CD8-positive, alpha-beta memory T cell (primary cell): Measurements from ENCODE around the gene KRT5. TPM values are rescaled to one million over a fixed set of nuclear protein-coding genes. Genes with fewer than 3 reads are reported as not detected.
A peak's percentile ranks its signal among the peaks of the same experiment; 100 is the strongest.

Experiments
- CTCF ChIA-PET: fragments of 350-600 bp; sonication (Branson Sonifier 250); formaldehyde crosslinking; loops from one replicate; lab custom pipeline; 2021; ENCODE audit warnings: antibody characterized with exemption; lab: Charles Lee
- POLR2A ChIA-PET: fragments of 350-600 bp; sonication (Branson Sonifier 250); formaldehyde crosslinking; loops from one replicate; lab custom pipeline; 2021; ENCODE audit warnings: antibody characterized with exemption; lab: Charles Lee
- DNase-seq, 5 donors: peaks; one replicate each; pipeline versions ENCODE4 v3.0.0 to v3.0.0-alpha.2; 2020 to 2022; ENCODE audit warnings: mixed read lengths in 1 of 5
- H3K27ac ChIP-seq: one replicate; pipeline ENCODE4 v1.7.0; 2013; ENCODE audit warnings: low read depth, mild to moderate bottlenecking, low read length, moderate library complexity
- H3K27me3 ChIP-seq: 2 replicates; pipeline ENCODE4 v1.7.0; 2013; ENCODE audit warnings: low read length, mild to moderate bottlenecking; ENCODE audit not compliant: insufficient read depth, poor library complexity, severe bottlenecking
- H3K36me3 ChIP-seq: 2 replicates; pipeline ENCODE4 v1.7.0; 2013; ENCODE audit warnings: mild to moderate bottlenecking, low read length, moderate library complexity; ENCODE audit not compliant: insufficient read depth
- H3K4me1 ChIP-seq: 2 replicates; pipeline ENCODE4 v1.7.0; 2013; ENCODE audit warnings: mild to moderate bottlenecking, low read length, moderate library complexity; ENCODE audit not compliant: insufficient read depth
- H3K4me3 ChIP-seq: 2 replicates; pipeline ENCODE4 v1.7.0; 2013; ENCODE audit warnings: mild to moderate bottlenecking, low read length
- H3K9me3 ChIP-seq: 2 replicates; pipeline ENCODE4 v1.7.0; 2013; ENCODE audit warnings: mild to moderate bottlenecking, low read length
- H3K27ac Mint-ChIP-seq, 8 donors: one replicate each; pipeline ENCODE4 v1.8.0; 2020 to 2021; ENCODE audit warnings: mixed read lengths in 8 of 8, mild to moderate bottlenecking in 6 of 8, inconsistent platforms in 3 of 8, moderate library complexity in 3 of 8
- H3K27me3 Mint-ChIP-seq, 2 donors: one replicate each; pipeline ENCODE4 v1.8.0; 2020 to 2021; ENCODE audit warnings: mixed read lengths in 2 of 2, mild to moderate bottlenecking in 1 of 2, moderate library complexity in 1 of 2
- H3K36me3 Mint-ChIP-seq, 3 donors: one replicate each; pipeline ENCODE4 v1.8.0; 2020 to 2021; ENCODE audit warnings: mixed read lengths in 3 of 3, inconsistent platforms in 1 of 3, mild to moderate bottlenecking in 1 of 3
- H3K4me1 Mint-ChIP-seq, 3 donors: one replicate each; pipeline ENCODE4 v1.8.0; 2020 to 2021; ENCODE audit warnings: mixed read lengths in 3 of 3, inconsistent platforms in 1 of 3, mild to moderate bottlenecking in 1 of 3
- H3K4me3 Mint-ChIP-seq, 7 donors: one replicate each; pipeline ENCODE4 v1.8.0; 2020 to 2021; ENCODE audit warnings: mixed read lengths in 7 of 7, mild to moderate bottlenecking in 6 of 7, moderate library complexity in 4 of 7, inconsistent platforms in 2 of 7
- H3K9me3 Mint-ChIP-seq, 5 donors: one replicate each; pipeline ENCODE4 v1.8.0; 2020 to 2022; ENCODE audit warnings: mixed read lengths in 5 of 5, mild to moderate bottlenecking in 3 of 5, moderate library complexity in 2 of 5, inconsistent platforms in 1 of 5
- polyA plus RNA-seq: library from polyadenylated mRNA; unstranded; fragments of 300-500 nt; fragmentation: Illumina TruSeq; gene quantifications from one replicate; pipeline ENCODE4 v1.2.3, GENCODE V29; 2021
- total RNA-seq, 2 experiments: library from RNA; stranded (reverse); gene quantifications; one replicate each; pipeline ENCODE4 v1.2.3, GENCODE V29; 2021

Gene KRT5
- total and polyA plus RNA-seq, 3 experiments from 2014 or later, result not detected

DNA sequence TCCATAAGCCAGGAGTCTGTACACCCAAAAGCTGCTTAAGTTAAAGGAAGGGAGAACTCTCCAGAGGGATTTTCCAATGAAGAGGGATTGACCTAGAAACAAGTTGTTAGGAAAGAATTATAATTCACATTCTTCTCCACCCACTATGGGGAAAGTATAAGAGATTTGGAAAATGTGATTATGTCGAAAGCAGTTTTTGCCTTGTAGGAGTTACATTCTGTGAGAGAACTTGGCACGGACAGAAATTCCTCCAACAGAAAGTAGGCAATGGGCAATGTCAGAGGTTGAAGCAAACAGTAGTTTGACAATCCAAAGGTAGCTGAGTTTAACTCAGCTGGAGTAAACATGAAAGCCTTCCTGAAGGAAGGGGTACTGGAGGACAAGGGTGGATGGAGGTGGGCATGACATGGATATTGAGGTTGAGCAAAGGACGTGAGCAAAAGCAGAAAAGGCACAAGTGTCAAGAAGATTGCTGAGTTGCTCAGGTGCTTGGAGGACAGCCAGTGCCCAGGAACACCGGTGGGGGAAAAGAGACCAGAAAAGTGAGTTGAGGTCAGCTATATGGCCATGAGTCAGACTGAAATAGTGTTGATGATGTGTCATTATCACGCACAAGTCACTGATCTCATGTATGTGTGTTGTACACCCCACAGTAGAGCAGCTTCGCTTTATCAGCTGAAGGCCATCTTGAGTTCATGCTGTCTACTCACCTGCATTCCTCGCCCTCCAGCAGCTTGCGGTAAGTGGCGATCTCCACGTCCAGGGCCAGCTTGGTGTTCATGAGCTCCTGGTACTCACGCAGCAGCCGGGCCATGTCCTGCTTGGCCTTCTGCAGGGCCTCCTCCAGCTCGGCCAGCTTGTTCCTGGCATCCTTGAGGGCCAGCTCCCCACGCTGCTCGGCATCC, 4.0 kb downstream of the KRT5 start:
- ChIA-PET CTCF (interaction anchor here (1.4 kb wide), 1 partner anchor 363 kb away, joined by 3 read pairs; no protein-coding TSS in a partner anchor), POLR2A (no interaction called here)
- H3K27ac Mint-ChIP-seq, result no peak overlapping the region
- Histone ChIP-seq H3K36me3 (no peaks in the 10 kb centered on the region), H3K27ac (no peak overlapping the region), H3K4me3 (no peak overlapping the region), H3K4me1 (no peaks in the 10 kb centered on the region), H3K27me3 (peaks cover 5% of the 10 kb centered on the region), H3K9me3 (no peaks in the 10 kb centered on the region)
- peaks cover 0 to 3% (median 0%) of the 10 kb centered on the region in 3 donors for H3K36me3 Mint-ChIP-seq
- peaks cover 0 to 6% (median 6%) of the 10 kb centered on the region in 5 donors for H3K9me3 Mint-ChIP-seq
- H3K4me3 Mint-ChIP-seq, result no peak overlapping the region
- H3K27me3 Mint-ChIP-seq, result peaks cover 12 to 40% of the 10 kb centered on the region in 2 donors
- no peaks in the 10 kb centered on the region for H3K4me1 Mint-ChIP-seq
- no peak for DNase-seq

DNA sequence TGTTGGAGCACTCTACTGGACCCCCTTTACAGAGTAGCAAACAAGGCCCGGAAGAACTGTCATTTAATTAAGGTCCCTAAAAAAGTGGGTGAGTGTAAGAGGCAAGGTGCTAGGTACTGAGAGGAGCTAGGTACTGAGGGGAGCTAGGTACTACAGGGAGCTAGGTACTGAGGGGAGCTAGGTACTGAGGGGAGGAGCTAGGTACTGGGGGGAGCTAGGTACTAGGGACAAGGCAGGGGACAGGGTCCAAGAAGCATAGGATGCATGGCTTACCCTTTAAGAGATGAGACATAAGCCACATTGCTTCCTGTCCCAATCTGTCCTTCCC, 4.9 kb downstream of the KRT5 start:
- Mint-ChIP-seq H3K27ac (peak overlapping the region in 1 of 8 donors; percentile 9), H3K36me3 (peaks cover 0 to 5% (median 0%) of the 10 kb centered on the region in 3 donors), H3K27me3 (peaks cover 16 to 45% of the 10 kb centered on the region in 2 donors), H3K4me1 (no peaks in the 10 kb centered on the region), H3K9me3 (peaks cover 0 to 10% (median 7%) of the 10 kb centered on the region in 5 donors), H3K4me3 (no peak overlapping the region)
- H3K9me3 ChIP-seq, result no peaks in the 10 kb centered on the region
- no peaks in the 10 kb centered on the region for H3K36me3 ChIP-seq
- ChIA-PET CTCF (no interaction called here), POLR2A (no interaction called here)
- no peak overlapping the region for H3K4me3 ChIP-seq
- no peak for DNase-seq
- peaks cover 5% of the 10 kb centered on the region for H3K27me3 ChIP-seq
- H3K27ac ChIP-seq, result no peak overlapping the region
- no peaks in the 10 kb centered on the region for H3K4me1 ChIP-seq

DNA sequence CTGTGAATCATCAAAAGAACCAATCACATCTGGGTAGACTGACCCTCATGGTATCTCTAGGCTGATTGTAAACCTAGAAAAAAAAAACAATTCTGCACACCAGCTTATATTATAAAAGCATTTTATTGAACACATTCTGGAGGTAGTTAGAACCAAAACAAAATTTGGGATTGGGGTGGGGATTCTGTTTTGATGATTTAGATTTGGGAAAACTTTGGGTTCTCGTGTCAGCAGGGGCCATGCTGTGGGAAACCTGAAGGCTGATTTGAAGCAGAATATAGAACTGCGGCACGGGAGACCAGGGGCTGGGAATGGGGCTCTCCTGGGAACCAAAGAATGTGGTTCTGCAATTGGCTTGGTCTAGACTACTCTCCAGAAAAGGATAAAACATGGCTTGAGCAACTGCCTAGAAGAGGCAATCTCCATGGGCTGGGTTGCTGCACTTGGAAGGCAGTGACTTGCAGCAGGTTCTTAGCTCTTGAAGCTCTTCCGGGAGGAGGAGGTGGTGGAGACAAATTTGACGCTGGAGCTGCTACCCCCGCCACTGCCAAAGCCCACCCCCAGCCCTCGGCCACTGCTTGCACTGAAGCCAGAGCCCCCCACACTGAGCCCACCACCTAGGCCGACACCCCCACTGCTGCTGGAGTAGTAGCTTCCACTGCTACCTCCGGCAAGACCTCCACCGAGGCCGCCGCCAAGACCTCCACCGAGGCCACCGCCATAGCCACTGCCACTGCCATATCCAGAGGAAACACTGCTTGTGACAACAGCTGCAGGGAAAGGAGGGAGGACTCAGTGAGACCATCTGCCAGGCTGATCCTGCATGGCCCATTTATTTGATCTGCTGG, 5.5 kb downstream of the KRT5 start:
- Mint-ChIP-seq H3K4me3 (no peak overlapping the region), H3K4me1 (no peaks in the 10 kb centered on the region), H3K9me3 (peaks cover 0 to 12% (median 9%) of the 10 kb centered on the region in 5 donors), H3K27ac (no peak overlapping the region), H3K36me3 (peaks cover 0 to 5% (median 0%) of the 10 kb centered on the region in 3 donors), H3K27me3 (peaks cover 18 to 51% of the 10 kb centered on the region in 2 donors)
- POLR2A ChIA-PET, result no interaction called here
- no peak for DNase-seq
- H3K36me3 ChIP-seq, result no peaks in the 10 kb centered on the region
- H3K27ac ChIP-seq, result no peak overlapping the region
- H3K4me3 ChIP-seq, result no peak overlapping the region
- no peaks in the 10 kb centered on the region for H3K9me3 ChIP-seq
- peaks cover 5% of the 10 kb centered on the region for H3K27me3 ChIP-seq
- CTCF ChIA-PET, result no interaction called here
- no peaks in the 10 kb centered on the region for H3K4me1 ChIP-seq

DNA sequence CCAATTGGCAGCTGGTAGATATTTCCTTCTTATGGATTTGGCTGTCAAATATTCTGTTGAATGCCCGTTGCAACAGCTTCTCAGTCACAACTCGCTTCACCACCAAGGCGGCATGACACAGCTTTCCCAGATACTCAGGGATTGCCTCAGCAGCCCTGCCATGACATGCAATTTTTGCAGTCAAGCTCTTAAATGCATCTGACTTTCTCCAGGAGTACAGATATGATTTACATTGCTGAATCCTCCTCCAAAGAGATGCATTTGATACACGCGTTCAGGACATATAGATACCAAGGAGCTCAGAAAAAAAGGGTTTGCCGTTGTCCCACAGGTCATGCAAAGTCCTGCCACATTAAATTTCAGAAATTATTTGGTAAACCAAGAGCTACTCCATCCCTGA, 6.5 kb downstream of the KRT5 start:
- H3K4me3 Mint-ChIP-seq, result no peak overlapping the region
- no peak for DNase-seq
- H3K36me3 Mint-ChIP-seq, result peaks cover 0 to 5% (median 0%) of the 10 kb centered on the region in 3 donors
- ChIA-PET POLR2A (no interaction called here), CTCF (no interaction called here)
- H3K36me3 ChIP-seq, result no peaks in the 10 kb centered on the region
- H3K27me3 ChIP-seq, result peaks cover 5% of the 10 kb centered on the region
- H3K27ac ChIP-seq, result no peak overlapping the region
- no peaks in the 10 kb centered on the region for H3K4me1 ChIP-seq
- H3K9me3 ChIP-seq, result no peaks in the 10 kb centered on the region
- H3K4me1 Mint-ChIP-seq, result no peaks in the 10 kb centered on the region
- H3K9me3 Mint-ChIP-seq, result peaks cover 0 to 12% (median 9%) of the 10 kb centered on the region in 5 donors
- no peak overlapping the region for H3K4me3 ChIP-seq
- H3K27me3 Mint-ChIP-seq, result peaks cover 21 to 57% of the 10 kb centered on the region in 2 donors
- no peak overlapping the region for H3K27ac Mint-ChIP-seq

DNA sequence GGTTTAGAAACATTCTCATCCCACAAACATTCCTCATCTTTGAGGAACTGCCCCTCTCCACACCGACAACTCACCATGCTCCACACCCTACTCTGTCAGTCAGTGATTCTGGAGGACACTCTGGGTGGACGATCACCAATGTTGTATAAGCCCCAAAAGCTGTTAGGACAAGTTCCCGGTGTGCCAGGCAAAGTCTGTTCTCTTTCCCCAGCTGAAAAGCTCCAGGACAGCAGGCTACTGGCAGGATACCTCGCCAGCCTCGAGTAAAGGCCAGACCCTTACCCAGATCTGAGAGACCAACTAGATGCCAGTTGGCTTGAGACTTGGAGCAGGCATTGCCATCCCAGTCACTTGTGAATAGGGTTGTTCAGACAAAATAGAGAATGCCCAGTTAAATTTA, 12.0 kb downstream of the KRT5 start:
- Histone ChIP-seq H3K4me3 (no peak overlapping the region), H3K4me1 (peaks cover 4% of the 10 kb centered on the region), H3K9me3 (no peaks in the 10 kb centered on the region), H3K27me3 (peaks cover 5% of the 10 kb centered on the region), H3K36me3 (no peaks in the 10 kb centered on the region), H3K27ac (no peak overlapping the region)
- no peak overlapping the region for H3K27ac Mint-ChIP-seq
- POLR2A ChIA-PET, result no interaction called here
- peaks cover 0 to 5% (median 0%) of the 10 kb centered on the region in 3 donors for H3K4me1 Mint-ChIP-seq
- H3K27me3 Mint-ChIP-seq, result peaks cover 25 to 68% of the 10 kb centered on the region in 2 donors
- H3K4me3 Mint-ChIP-seq, result no peak overlapping the region
- CTCF ChIA-PET, result interaction anchor here (2.2 kb wide), 1 partner anchor 12 kb away, joined by 8 read pairs; the partner anchor contains the start of gene KRT5
- H3K36me3 Mint-ChIP-seq, result peaks cover 0 to 5% (median 2%) of the 10 kb centered on the region in 3 donors
- DNase-seq, result no peak
- H3K9me3 Mint-ChIP-seq, result peaks cover 0 to 12% (median 9%) of the 10 kb centered on the region in 5 donors

DNA sequence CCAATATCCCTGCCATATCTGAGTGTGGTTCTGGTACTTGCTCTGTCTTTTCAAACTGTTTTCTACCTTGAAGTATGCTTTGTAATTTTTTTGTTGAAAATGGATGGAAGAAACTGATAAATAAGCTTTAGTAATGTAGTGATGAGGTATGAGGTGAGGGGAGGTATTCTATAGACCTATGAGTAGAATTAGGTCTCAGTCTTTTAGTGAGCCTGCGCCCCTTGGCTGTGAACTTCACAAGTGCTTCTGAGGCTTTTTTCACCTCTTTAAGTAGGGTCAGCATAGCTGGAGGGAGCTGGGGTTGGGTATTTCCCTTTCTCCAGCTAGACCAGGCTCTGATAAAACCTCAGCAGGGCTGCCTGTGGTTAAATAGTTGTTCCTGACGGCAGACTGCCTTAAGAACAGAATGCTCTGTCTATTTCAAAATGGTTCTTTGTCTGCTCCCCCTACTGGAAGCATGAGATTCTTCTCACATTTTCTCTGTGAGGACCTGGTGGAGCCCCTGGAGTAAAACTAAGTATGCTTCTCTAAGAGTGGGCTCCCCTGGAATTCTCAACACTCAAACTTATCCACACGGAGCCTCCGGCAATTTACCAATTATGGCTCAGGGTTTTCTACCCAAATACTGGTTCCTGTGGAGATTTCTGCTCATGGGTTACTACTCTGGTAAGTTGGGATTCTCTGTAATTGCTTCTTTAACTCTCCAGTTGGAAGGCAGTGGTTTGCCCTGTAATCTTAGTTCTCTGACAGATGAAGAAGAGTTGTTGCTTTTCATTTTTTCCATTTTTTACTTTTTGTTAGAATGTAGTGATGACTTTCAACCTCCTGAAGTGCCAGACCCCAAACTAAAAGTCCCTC, 13.1 kb downstream of the KRT5 start:
- H3K4me3 ChIP-seq, result no peak overlapping the region
- H3K27ac Mint-ChIP-seq, result peak overlapping the region in 1 of 8 donors; percentile 47
- H3K36me3 ChIP-seq, result no peaks in the 10 kb centered on the region
- H3K27ac ChIP-seq, result no peak overlapping the region
- H3K4me1 ChIP-seq, result peaks cover 4% of the 10 kb centered on the region
- peaks cover 0 to 5% (median 2%) of the 10 kb centered on the region in 3 donors for H3K36me3 Mint-ChIP-seq
- ChIA-PET CTCF (interaction anchor here (2.2 kb wide), 1 partner anchor 13 kb away, joined by 8 read pairs; the partner anchor contains the start of gene KRT5), POLR2A (no interaction called here)
- H3K27me3 ChIP-seq, result peaks cover 5% of the 10 kb centered on the region
- H3K9me3 ChIP-seq, result no peaks in the 10 kb centered on the region
- H3K9me3 Mint-ChIP-seq, result peaks cover 0 to 12% (median 9%) of the 10 kb centered on the region in 5 donors
- H3K4me3 Mint-ChIP-seq, result no peak overlapping the region
- H3K4me1 Mint-ChIP-seq, result peaks cover 0 to 5% (median 0%) of the 10 kb centered on the region in 3 donors
- H3K27me3 Mint-ChIP-seq, result peaks cover 25 to 64% of the 10 kb centered on the region in 2 donors
- peak in 2 of 5 donors; percentile 7 to 19 for DNase-seq

DNA sequence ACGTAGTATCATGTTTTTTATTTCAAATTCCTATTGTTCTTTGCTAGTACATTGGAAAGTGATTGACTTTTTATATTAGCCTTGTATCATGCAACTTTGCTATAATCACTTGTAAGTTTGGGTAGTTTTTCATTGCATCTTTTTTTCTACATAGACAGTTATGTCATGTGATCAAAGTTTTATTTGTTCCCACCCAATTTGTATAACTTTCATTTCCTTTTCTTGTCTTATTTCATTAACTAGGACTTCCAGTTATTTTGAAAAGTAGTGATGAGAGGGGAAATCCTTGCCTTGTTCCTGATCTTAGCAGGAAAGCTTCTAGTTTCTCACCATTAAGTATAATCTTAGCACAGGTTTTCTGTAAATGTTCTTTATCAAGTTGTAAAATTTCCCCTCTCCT, 17.3 kb downstream of the KRT5 start:
- Histone ChIP-seq H3K4me3 (no peak overlapping the region), H3K4me1 (peaks cover 4% of the 10 kb centered on the region), H3K27me3 (no peaks in the 10 kb centered on the region), H3K27ac (no peak overlapping the region), H3K36me3 (no peaks in the 10 kb centered on the region), H3K9me3 (no peaks in the 10 kb centered on the region)
- Mint-ChIP-seq H3K4me3 (no peak overlapping the region), H3K27ac (no peak overlapping the region), H3K9me3 (no peaks in the 10 kb centered on the region), H3K27me3 (peaks cover 19 to 58% of the 10 kb centered on the region in 2 donors), H3K4me1 (peaks cover 0 to 5% (median 0%) of the 10 kb centered on the region in 3 donors), H3K36me3 (no peaks in the 10 kb centered on the region)
- ChIA-PET POLR2A (no interaction called here), CTCF (no interaction called here)
- DNase-seq, result no peak
